Coronary artery (tissue), 2 donors: Measurements from ENCODE around the gene MS4A8.
"Not testable (repeated sequence)": the region's sequence is repeated elsewhere in the genome, so short reads cannot be mapped to it uniquely, and the experiment has no call there.

ENCODE experiments used
- DNase-seq: peaks from one replicate; pipeline ENCODE4 v3.0.0-alpha.2; 2017; ENCODE audit warnings: low spot score
- H3K27ac ChIP-seq, 2 donors: fragments of 200-600 bp; sonication (generic); one replicate each; pipeline ENCODE4 v1.5.1; 2016 to 2019
- H3K4me3 ChIP-seq: fragments of 200-600 bp; sonication (generic); 2 replicates; pipeline ENCODE4 v1.5.1; 2016; ENCODE audit warnings: mild to moderate bottlenecking, moderate library complexity
- CTCF ChIP-seq: fragments of 200-600 bp; sonication (generic); IDR thresholded peaks from one replicate; pipeline ENCODE4 v1.5.1; 2019; ENCODE audit warnings: antibody characterized with exemption

Gene MS4A8

GRCh38 chr11:60710482-60710881 lies 11.1 kb downstream of the MS4A8 start:
- DNase-seq: no peak
- Histone ChIP-seq H3K4me3 (no peak overlapping the region), H3K27ac (no peak overlapping the region)
- no peak for TF ChIP-seq CTCF

GRCh38 chr11:60711276-60711675 lies 11.9 kb downstream of the MS4A8 start:
- Histone ChIP-seq H3K4me3 (no peak overlapping the region), H3K27ac (no peak overlapping the region)
- DNase-seq: no peak
- no peak for TF ChIP-seq CTCF

- not testable (repeated sequence) for H3K4me3 ChIP-seq, H3K27ac ChIP-seq, DNase-seq
These were observed 14.0 kb downstream of the MS4A8 start for GRCh38 chr11:60713423-60713822.

- DNase-seq: no peak
- Histone ChIP-seq H3K27ac (no peak overlapping the region), H3K4me3 (no peak overlapping the region)
- TF ChIP-seq CTCF: no peak
These were observed 18.5 kb downstream of the MS4A8 start for GRCh38 chr11:60717956-60718355.

- no peak overlapping the region for H3K4me3 ChIP-seq
- no peak for DNase-seq
- H3K27ac ChIP-seq: no peak overlapping the region
These were observed 19.3 kb downstream of the MS4A8 start for GRCh38 chr11:60718524-60719316.

GRCh38 chr11:60719391-60719790 lies 20.0 kb downstream of the MS4A8 start:
- TF ChIP-seq CTCF: no peak
- H3K27ac ChIP-seq: no peak overlapping the region
- no peak for DNase-seq

More at GRCh38 chr11:60718524-60719316, 19.3 kb downstream of the MS4A8 start:
- no peak for TF ChIP-seq CTCF

GRCh38 chr11:60720460-60720859 lies 21.0 kb downstream of the MS4A8 start:
- Histone ChIP-seq H3K27ac (no peak overlapping the region), H3K4me3 (no peak overlapping the region)
- no peak for TF ChIP-seq CTCF
- DNase-seq: no peak

More at GRCh38 chr11:60719391-60719790, 20.0 kb downstream of the MS4A8 start:
- H3K4me3 ChIP-seq: no peak overlapping the region
